MCF 10A (cell line): Measurements from ENCODE around the gene WASF2. TPM values are rescaled to one million over a fixed set of nuclear protein-coding genes. Genes with fewer than 3 reads are reported as not detected.
"Not testable (repeated sequence)": the region's sequence is repeated elsewhere in the genome, so short reads cannot be mapped to it uniquely, and the experiment has no call there.

ENCODE experiments used
- BruUV-seq: library from RNA; stranded (reverse); fragments of 400-500 nt; replicated peaks from 2 replicates; lab custom pipeline; 2021; lab: Mats Ljungman, UMichigan
- CTCF ChIA-PET: fragments of 300-600 bp; sonication (Branson Sonifier 250); formaldehyde crosslinking; extraction: SDS; loops from one replicate; lab custom pipeline; 2021; ENCODE audit warnings: antibody characterized with exemption, inconsistent platforms; lab: Yijun Ruan, JAX
- POLR2A ChIA-PET: fragments of 300-600, 350-650 bp; sonication (Branson Sonifier 250); formaldehyde crosslinking; extraction: SDS; loops from one replicate; lab custom pipeline; 2020; ENCODE audit warnings: antibody characterized with exemption, inconsistent platforms; lab: Yijun Ruan, JAX
- DNase-seq: peaks from one replicate; pipeline ENCODE4 v3.0.0-alpha.2; 2018; ENCODE audit not compliant: unreplicated experiment
- H3K27ac Mint-ChIP-seq: one replicate; pipeline ENCODE4 v1.8.0; 2022; ENCODE audit warnings: mild to moderate bottlenecking, low read depth, mixed read lengths; ENCODE audit not compliant: unreplicated experiment
- H3K27me3 Mint-ChIP-seq: one replicate; pipeline ENCODE4 v1.8.0; 2022; ENCODE audit warnings: mixed read lengths; ENCODE audit not compliant: insufficient read depth, unreplicated experiment
- H3K36me3 Mint-ChIP-seq: one replicate; pipeline ENCODE4 v1.8.0; 2022; ENCODE audit warnings: mild to moderate bottlenecking, moderate library complexity, mixed read lengths; ENCODE audit not compliant: insufficient read depth, unreplicated experiment
- H3K4me1 Mint-ChIP-seq: one replicate; pipeline ENCODE4 v1.8.0; 2022; ENCODE audit warnings: mixed read lengths; ENCODE audit not compliant: insufficient read depth, unreplicated experiment
- H3K4me3 Mint-ChIP-seq: one replicate; pipeline ENCODE4 v1.8.0; 2022; ENCODE audit warnings: mild to moderate bottlenecking, moderate library complexity, mixed read lengths; ENCODE audit not compliant: unreplicated experiment
- H3K9me3 Mint-ChIP-seq: one replicate; pipeline ENCODE4 v1.8.0; 2022; ENCODE audit warnings: mixed read lengths; ENCODE audit not compliant: unreplicated experiment
- CTCF ChIP-seq: fragments of 200-600 bp; IDR thresholded peaks from one replicate; pipeline ENCODE4 v1.8.0; 2022; ENCODE audit warnings: antibody characterized with exemption, mild to moderate bottlenecking; ENCODE audit not compliant: unreplicated experiment
- intact Hi-C: fragments of 100-400 bp; cut with micrococcal nuclease; formaldehyde crosslinking; loops from 2 replicates; pipeline ENCODE4 v1.14.1; 2022
- total RNA-seq: library from RNA; stranded (reverse); gene quantifications from 2 replicates; pipeline ENCODE4 v1.2.3, GENCODE V29; 2022

WASF2 gene
- total RNA-seq, 1 experiment from 2014 or later, result 131 TPM

DNA sequence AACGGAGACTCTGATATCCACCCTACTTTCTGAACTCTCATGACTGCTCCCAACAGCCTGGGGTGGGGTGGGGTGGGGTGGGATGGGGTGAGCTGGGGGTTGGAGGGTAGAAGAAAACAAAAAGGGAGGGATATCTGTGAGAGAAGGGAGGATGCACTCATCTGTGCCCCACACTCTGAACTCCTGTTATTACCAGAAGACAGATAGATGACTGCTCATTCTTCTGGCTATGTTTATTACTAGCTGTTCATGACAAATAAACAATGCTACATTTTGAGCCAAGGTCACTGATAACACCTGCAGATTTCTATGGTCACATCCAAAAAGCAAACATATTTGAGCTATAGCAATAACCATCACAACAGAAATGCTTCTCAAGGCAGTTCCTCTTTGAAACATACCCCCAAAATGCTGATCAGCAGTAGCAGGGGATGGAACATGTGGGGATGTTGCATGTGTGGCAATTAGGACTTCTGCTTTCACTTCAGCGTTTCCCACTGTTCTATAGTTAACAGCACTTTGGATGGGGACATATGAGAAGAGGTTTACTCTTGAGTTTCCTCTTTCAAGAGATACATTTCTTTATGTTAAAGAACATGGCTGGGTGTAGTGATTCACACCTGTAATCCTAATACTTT, 54.3 kb downstream of the WASF2 start:
- Mint-ChIP-seq H3K27ac (no peak overlapping the region), H3K4me3 (no peak overlapping the region), H3K36me3 (peaks cover 20% of the 10 kb centered on the region), H3K9me3 (no peaks in the 10 kb centered on the region), H3K4me1 (peaks cover 32% of the 10 kb centered on the region), H3K27me3 (no peaks in the 10 kb centered on the region)
- no peak for DNase-seq
- CTCF ChIA-PET, result interaction anchor here (0.6 to 1.2 kb wide), 5 partner anchors 18 to 171 kb away, joined by 3 to 6 read pairs (median 3); no protein-coding TSS in a partner anchor
- POLR2A ChIA-PET, result interaction anchor here (0.6 to 2.6 kb wide), 9 partner anchors 9 to 220 kb away, joined by 3 to 7 read pairs (median 3); no protein-coding TSS in a partner anchor
- intact Hi-C loops, result loop anchor here (5.0 kb wide), 1 partner anchor 52 kb away; no protein-coding TSS in a partner anchor
- no peak for TF ChIP-seq CTCF
- BruUV-seq, result no TSS peak

DNA sequence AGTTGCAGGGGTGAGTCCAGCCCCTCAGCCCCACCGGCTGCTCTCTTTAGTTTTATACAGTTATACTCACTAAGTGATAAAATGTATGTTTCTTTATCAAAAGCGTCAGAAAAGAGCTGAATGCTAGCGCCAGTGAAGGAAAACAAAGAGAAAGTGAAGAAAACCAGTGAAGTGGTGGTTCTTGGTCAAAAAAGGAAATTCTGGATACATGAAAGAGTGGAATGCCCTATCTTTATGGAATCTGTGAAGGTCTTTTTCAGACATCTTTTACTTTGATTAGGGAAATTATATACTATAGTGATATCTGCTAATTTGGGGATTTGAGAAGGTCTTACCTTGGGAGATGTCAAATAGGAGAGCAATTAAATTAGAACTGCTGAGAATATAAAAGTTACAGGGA, 56.3 kb downstream of the WASF2 start:
- Mint-ChIP-seq H3K4me3 (no peak overlapping the region), H3K27ac (no peak overlapping the region), H3K9me3 (no peaks in the 10 kb centered on the region), H3K27me3 (no peaks in the 10 kb centered on the region), H3K4me1 (peaks cover 31% of the 10 kb centered on the region), H3K36me3 (peaks cover 22% of the 10 kb centered on the region)
- ChIA-PET POLR2A (interaction anchor here (1.8 kb wide), 1 partner anchor 9 kb away, joined by 5 read pairs; no protein-coding TSS in a partner anchor), CTCF (interaction anchor here (1.6 kb wide), 1 partner anchor 12 kb away, joined by 3 read pairs; no protein-coding TSS in a partner anchor)
- TF ChIP-seq CTCF, result no peak
- DNase-seq, result no peak
- intact Hi-C loops, result no loop called here
- no TSS peak for BruUV-seq

DNA sequence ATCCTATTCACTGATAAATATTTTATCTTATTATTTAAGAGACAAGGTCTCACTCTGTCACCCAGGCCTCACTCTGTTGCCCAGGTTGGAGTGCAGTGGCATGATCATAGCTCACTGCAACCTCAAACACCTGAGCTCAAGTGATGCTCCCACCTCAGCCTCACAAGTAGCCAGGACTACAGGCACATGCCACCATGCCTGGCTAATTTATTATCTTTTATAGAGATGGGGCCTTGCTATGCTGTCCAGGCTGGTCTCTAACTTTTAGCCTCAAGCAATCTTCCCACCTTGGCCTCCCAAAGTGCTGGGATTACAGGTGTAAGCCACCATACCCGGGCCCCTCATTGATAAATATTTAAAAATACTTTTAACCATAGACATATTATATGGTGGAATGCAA, 57.2 kb downstream of the WASF2 start:
- CTCF ChIA-PET, H3K27ac Mint-ChIP-seq, intact Hi-C loops, H3K4me3 Mint-ChIP-seq, H3K9me3 Mint-ChIP-seq, POLR2A ChIA-PET, BruUV-seq, H3K27me3 Mint-ChIP-seq, DNase-seq: not testable (repeated sequence)
- H3K4me1 Mint-ChIP-seq, result peaks cover 29% of the 10 kb centered on the region
- peaks cover 22% of the 10 kb centered on the region for H3K36me3 Mint-ChIP-seq

DNA sequence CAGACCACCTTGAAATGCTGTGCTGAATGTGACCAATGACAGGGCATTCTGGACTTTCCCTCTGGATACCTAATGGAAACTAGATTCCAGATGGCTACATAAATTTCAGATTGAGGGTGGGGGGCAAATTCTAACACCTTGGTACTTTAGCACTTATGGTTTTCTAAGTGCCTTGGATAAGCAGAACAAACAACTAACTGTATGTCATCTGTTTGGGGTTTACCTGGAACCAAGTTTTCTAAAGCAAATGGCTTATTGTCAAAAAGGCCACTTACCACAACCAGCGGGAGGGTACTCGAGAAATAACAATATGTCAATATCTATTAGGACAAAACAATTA, 58.4 kb downstream of the WASF2 start:
- CTCF ChIA-PET, result interaction anchor here (0.6 to 1.2 kb wide), 2 partner anchors 175 to 253 kb away, joined by 3 to 4 read pairs; no protein-coding TSS in a partner anchor
- intact Hi-C loops, result no loop called here
- DNase-seq, result no peak
- Mint-ChIP-seq H3K27ac (no peak overlapping the region), H3K9me3 (no peaks in the 10 kb centered on the region), H3K36me3 (peaks cover 34% of the 10 kb centered on the region), H3K4me1 (peaks cover 21% of the 10 kb centered on the region), H3K27me3 (no peaks in the 10 kb centered on the region), H3K4me3 (no peak overlapping the region)
- BruUV-seq, result no TSS peak
- POLR2A ChIA-PET, result no interaction called here
- no peak for TF ChIP-seq CTCF
